ENCODE results near the gene ASPM.
"Not testable (repeated sequence)": the region's sequence is repeated elsewhere in the genome, so short reads cannot be mapped to it uniquely, and the experiment has no call there.

ASPM gene

GRCh38 chr1:197083474-197083873 lies 63.0 kb downstream of the ASPM start:
- DNase-seq, result no peak

DNA sequence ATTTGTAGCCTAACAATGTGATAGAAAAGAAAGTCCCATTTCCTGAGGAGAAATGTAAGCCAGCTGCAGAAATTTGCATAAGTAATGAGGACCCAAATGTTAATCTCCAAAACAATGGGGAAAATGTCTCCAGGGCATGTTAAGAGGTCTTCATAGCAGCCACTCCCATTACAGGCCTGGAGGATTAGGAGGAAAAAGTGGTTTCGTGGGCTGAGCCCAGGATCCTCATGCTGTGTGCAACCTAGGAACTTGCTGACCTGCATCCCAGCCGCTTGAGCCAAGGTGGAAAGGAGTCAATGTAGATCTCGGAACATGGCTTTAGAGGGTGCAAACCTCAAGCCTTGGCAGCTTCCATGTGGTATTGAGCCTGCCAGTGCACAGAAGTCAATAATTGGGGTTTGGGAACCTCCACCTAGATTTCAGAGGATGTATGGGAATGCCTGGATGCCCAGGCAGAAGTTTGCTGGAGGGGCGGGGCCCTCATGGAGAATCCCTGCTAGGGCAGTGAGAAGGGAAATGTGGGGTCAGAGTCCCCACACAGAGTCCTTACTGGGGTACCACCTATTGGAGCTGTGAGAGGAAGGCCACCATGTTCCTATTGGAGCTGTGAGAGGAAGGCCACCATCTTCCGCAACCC lies 65.2 kb downstream of the ASPM start:
- DNase-seq, result no peak

DNA sequence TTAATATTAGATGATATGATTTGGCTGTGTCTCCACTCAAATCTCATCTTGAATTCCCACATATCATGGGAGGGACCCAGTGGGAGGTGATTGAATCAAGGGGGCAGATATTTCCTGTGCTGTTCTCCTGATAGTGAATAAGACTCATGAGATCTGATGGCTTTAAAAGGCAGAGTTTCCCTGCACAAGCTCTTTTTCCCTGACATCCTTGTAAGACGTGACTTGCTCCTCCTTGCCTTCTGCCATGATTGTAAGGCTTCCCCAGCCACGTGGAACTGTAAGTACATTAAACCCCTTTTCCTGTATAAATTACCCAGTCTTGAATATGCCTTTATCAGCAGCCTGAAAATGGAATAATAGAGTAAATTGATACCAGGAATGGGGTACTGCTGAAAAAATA lies 66.1 kb downstream of the ASPM start:
- no peak for DNase-seq

GRCh38 chr1:197076585-197076984 lies 69.9 kb downstream of the ASPM start:
- no peak for DNase-seq

GRCh38 chr1:197073978-197074377 lies 72.5 kb downstream of the ASPM start:
- no peak for DNase-seq

DNA sequence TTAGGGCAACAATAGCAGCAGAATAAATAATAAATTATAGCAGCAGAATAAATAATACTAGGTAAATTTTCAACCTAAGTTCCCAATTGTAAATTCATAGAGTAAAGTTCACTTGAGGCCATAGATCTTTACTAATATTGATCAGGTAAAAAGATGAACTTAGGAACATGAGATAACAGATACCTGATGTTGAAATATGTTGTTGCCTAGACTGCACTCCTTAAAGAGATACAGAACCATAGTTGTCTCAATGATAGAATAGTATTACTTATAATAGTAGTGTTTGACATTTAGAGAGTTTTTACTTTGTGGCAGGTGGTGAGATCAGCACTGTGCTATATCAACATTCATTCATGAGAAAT lies 79.0 kb downstream of the ASPM start:
- no peak for DNase-seq

DNA sequence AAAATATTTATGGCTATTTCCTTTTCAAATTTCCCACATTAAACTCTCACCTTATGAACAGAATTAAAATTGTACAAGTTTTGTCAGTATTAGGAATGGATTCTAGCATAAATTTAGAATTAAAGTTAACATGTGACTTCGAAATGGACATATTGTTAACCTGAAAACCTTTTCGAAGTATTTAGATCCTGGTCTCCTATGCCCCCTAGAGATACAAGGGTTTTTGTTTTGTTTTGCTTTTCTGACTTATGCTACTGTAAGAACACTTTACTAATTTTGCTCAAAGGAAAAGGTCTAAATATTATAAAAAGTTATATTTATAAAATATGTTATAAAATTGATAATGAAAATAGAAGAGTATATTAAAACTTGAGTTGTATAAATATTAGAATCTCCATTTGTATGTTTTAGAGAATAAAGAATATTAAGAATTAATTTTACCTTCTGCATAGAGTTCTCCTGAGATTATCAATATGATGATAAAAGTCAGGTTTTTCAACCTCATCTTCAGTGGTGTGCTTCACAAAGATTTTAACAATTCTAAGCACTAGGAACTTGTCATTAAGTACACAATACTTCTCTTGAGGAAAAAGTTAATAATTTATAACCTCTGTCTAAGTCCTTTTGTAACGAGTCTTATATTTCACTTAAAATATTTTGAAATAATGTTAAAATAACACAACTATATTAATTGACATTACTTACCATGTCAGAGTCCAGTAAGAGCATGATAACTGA lies 79.6 kb downstream of the ASPM start, which contains the start of gene F13B:
TSS of gene F13B (minus strand) at position 542 of the 738 bp plus-strand sequence. CDS start at position 505, 37 bp downstream.
- no peak for DNase-seq

DNA sequence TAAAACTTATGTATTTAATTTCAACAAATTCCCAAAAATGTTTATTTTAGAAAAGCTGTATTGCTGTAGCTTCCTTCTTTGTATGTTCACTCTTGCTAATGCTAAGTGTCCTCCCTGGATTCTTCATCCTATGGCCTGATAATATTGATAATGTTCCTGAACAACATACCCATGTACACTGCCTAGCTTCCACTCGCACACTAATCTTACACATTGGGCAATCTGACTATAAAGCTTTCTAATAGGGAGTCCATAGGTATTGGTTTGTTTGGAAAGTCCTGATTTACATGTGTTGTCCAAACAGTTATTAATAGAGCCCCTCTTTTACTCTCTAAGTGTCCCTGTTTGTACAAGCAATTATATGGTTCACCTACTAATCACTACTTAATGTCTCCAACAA lies 80.2 kb downstream of the ASPM start:
- DNase-seq, result no peak

DNA sequence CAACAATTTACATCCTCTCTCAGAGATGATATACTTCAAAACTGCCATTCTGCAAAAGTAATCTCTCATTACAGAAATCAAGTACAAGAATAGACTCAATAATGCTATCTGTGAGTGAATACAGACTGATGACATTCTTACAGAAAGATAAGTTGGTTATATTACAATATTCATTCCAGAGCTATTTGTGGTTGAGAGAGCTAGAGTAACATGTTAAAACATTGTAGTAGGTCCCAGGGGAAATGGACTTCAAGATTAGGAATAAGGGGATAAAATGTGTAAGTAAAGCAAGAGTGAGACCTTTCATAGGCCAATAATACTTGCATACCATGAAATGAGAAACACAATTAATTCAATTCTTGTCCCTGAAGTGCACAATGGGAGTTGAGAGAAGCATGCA lies 80.9 kb downstream of the ASPM start:
- no peak for DNase-seq

GRCh38 chr1:197063212-197063611 lies 83.3 kb downstream of the ASPM start:
- DNase-seq, result no peak

- no peak for DNase-seq
Measured at GRCh38 chr1:197062692-197063091, 83.8 kb downstream of the ASPM start.

DNA sequence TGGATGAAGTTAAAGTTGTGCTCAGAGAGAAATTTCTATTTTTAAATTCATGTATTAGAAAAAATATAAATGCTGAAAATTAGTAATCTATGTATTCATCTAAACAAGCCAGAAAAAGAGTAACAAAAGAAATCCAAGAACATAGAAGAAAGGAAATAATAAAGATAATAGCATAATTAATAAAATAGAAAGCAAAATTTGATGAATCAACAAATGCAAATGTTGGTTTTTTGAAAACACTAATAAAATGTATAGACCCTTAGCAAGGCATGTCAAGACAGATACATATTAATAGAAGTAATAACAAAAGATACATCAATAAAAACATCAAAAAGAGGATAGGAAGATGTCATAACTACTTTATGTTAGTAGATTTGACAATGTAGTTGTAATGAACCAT lies 97.4 kb downstream of the ASPM start:
- no peak for DNase-seq

- DNase-seq, result no peak
Measured at GRCh38 chr1:197042676-197043341, 103.7 kb downstream of the ASPM start.

- no peak for DNase-seq
Measured at GRCh38 chr1:197041486-197042353, 104.7 kb downstream of the ASPM start.

- DNase-seq, result no peak
Measured at GRCh38 chr1:197036861-197037260, 109.6 kb downstream of the ASPM start.

DNA sequence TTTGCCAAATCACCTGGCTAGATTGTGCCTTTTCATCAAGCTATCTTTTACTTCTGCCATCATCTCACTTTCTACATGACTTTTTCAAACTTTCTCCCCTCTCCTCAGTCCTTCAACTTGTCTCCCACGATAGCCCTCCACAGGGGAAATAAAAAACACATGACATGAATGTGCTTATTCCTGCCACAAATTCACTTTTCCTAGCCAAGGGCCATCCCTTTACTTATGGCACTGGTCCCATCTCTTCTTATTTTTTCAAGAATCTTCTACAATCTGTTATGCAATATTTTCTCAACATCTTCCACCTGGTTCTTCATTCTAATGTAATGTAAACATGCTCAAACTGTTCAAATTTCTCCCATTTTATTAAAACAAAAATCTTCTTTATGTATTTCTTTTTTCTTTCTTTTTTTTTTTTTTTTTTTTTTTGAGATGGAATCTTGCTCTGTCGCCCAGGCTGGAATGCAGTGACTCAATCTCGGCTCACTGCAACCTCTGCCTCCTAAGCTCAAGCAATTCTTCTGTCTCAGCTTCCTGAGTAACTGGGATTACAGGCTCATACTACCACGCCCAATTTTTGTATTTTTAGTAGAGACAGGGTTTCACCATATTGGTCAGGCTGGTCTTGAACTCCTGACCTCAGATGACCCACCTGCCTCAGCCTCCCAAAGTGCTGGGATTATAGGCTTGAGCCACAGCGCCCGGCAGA lies 111.7 kb downstream of the ASPM start:
- not testable (repeated sequence) for DNase-seq
